A549 treated with DMSO at 1 μM for 4 hours (cell line): ENCODE measurements around the gene GABBR1. TPM values are rescaled to one million over a fixed set of nuclear protein-coding genes. Genes with fewer than 3 reads are reported as not detected.

Experiments
- total RNA-seq: library from RNA; stranded (reverse); fragments of 200-300 nt; extraction: Qiagen RNA extraction; gene quantifications from 5 replicates; pipeline ENCODE4 v1.2.3, GENCODE V29; 2022; ENCODE audit warnings: low read depth

Gene GABBR1
- total RNA-seq, result 3.9 to 6.6 TPM (median 5.7 TPM) in 5 replicates

DNA sequence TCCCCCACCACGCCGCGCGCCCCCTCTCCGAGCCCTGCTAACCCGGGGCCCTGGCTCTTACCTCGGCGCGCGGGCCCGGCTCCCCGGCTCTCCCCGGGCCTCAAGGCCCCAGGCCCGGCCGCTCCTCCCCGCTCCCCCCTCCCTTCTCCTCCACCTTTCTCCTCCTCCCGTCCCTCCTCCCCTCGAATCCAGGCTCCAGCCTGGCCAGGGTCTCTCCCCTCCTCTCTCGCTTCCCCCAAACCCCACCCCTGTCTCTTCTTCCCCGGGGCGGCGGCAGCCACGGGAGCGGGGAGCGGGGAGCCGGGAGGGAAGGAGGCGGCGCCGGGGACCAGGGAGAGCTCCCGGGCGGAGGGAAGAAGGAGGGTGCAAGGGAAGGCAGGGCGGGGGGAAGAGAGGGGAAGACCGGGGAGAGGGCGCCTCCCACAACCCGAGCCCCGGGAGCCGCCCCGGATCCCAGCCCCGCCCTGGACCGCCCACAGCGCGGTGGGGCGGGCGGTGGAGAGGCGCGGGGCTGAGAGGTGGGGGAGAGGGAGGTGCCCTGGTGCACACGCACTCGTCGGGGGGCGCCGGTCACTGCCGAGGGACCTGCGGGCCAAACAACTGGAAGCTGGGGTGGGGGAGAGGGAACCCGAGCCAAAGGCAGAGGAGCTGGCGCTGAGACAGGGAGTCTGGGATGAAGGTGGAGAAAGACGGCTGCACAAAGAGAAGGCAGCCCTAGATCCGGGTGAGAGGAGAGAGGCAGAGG is at the start of gene GABBR1:
TSS of gene GABBR1 (minus strand) at position 395 of the 745 bp plus-strand sequence. CDS start 798 bp downstream, outside the sequence.

GRCh38 chr6:29680904-29681303 is 47.9 kb upstream of the GABBR1 start, which contains the start of gene ZFP57:
TSS of gene ZFP57 (minus strand) at chr6:29681152. CDS start at chr6:29677003, 4,149 bp downstream.

DNA sequence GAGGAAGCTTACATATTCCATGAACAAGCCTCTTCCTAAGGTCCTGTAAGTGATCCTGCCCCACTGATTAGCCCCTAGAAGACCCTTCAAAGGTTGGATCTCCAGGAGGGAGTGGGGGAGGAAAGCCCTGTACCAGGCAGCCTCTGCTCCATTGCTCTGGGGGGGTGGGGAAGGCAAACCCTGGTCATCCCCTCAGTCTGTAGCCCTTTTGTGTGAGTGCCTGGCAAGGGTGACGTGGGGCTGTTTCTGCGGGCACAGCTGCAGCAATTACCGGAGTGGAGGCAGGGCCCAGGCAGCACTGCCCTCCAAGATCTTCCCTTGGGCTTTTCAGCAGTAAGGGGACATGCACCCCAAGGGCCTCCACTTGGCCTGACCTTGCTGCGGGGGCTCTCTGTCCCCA is 23.8 kb upstream of the GABBR1 start, which contains the start of gene MOG:
TSS of gene MOG (plus strand) at position 295 of the 400 bp plus-strand sequence. CDS start 118 bp downstream, outside the sequence.

DNA sequence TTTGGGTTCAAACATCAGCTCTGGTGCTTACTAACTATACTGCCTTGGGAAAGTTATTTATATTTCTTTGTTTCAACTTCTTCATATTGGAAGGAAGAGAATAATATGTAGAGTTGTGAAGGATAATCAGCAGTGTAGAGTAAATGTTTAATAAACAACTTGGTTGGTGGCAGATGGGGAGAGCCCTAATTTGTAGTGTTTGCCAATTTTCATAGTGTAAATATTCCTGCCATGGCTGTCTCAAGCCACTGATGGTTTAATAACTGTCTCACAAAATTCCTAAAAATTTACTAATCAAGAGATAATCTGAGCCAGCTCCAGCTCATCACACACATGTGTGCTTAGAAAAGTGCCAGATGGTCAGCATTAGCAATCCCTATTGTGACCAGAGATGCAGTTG is 48.2 kb downstream of the GABBR1 start, which contains the start of gene OR2H2:
TSS of gene OR2H2 (plus strand) at position 301 of the 400 bp plus-strand sequence. CDS start 2,824 bp downstream, outside the sequence.

GRCh38 chr6:29559524-29560287 is 73.3 kb downstream of the GABBR1 start, which contains the start of gene UBD:
TSS of gene UBD (minus strand) at chr6:29559732. CDS start at chr6:29559701, 31 bp downstream.

Other genes starting within 250 kb of the GABBR1 start
- not detected in 5 replicates for gene OR12D2, start 237.6 kb downstream of the GABBR1 start, total RNA-seq
- gene OR12D1, start 218.3 kb downstream of the GABBR1 start, total RNA-seq, result not detected in 5 replicates
- gene OR10C1, start 193.9 kb downstream of the GABBR1 start, total RNA-seq, result not detected in 5 replicates
- gene OR11A1, start 176.1 kb downstream of the GABBR1 start, total RNA-seq, result not detected in 5 replicates
- gene OR2H1, start 176.0 kb downstream of the GABBR1 start, total RNA-seq, result not detected in 5 replicates
- gene MAS1L, start 145.2 kb downstream of the GABBR1 start, total RNA-seq, result not detected in 5 replicates
- gene UBD, start 73.5 kb downstream of the GABBR1 start, total RNA-seq, result 0.40 to 0.96 TPM (median 0.87 TPM) in 5 replicates
- gene OR2H2, start 48.1 kb downstream of the GABBR1 start, total RNA-seq, result not detected in 5 replicates
- not detected in 5 replicates for gene MOG, start 23.9 kb upstream of the GABBR1 start, total RNA-seq
- not detected in 5 replicates for gene ZFP57, start 48.0 kb upstream of the GABBR1 start, total RNA-seq
- 3.9 to 5.1 TPM (median 4.4 TPM) in 5 replicates for gene HLA-F, start 90.3 kb upstream of the GABBR1 start, total RNA-seq
- not detected in 5 replicates for gene HLA-G, start 194.6 kb upstream of the GABBR1 start, total RNA-seq